Caco-2 (cell line): ENCODE measurements around the gene TUBAL3. TPM values are rescaled to one million over a fixed set of nuclear protein-coding genes. Genes with fewer than 3 reads are reported as not detected.
A peak's percentile ranks its signal among the peaks of the same experiment; 100 is the strongest.

Experiments used
- BruUV-seq: library from RNA; stranded (reverse); fragments of 400-500 nt; replicated peaks from 2 replicates; lab custom pipeline; 2021; lab: Mats Ljungman, UMichigan
- CTCF ChIA-PET: fragments of 300-600 bp; sonication (Branson Sonifier 250); formaldehyde crosslinking; loops from one replicate; lab custom pipeline; 2022; ENCODE audit warnings: antibody characterized with exemption; lab: Charles Lee
- POLR2A ChIA-PET: fragments of 300-600 bp; sonication (Branson Sonifier 250); formaldehyde crosslinking; loops from one replicate; lab custom pipeline; 2022; ENCODE audit warnings: antibody characterized with exemption; lab: Charles Lee
- DNase-seq, 2 experiments: peaks; one replicate each; pipeline versions ENCODE4 v3.0.0 to v3.0.0-alpha.2; 2020 to 2022
- H3K27me3 ChIP-seq: replicated peaks from 2 replicates; pipeline ENCODE4 v1.6.0; 2011; ENCODE audit warnings: low read length; ENCODE audit not compliant: control insufficient read depth, insufficient read depth
- H3K36me3 ChIP-seq: 2 replicates; pipeline ENCODE4 v1.5.1; 2011; ENCODE audit warnings: low read length; ENCODE audit not compliant: control insufficient read depth, insufficient read depth
- H3K4me1 ChIP-seq: fragments of 250-450 bp; sonication (Bioruptor Pico); 2 replicates; pipeline ENCODE4 v1.5.1; 2020; ENCODE audit warnings: mild to moderate bottlenecking
- H3K4me3 ChIP-seq: 2 replicates; pipeline ENCODE4 v1.5.1; 2011; ENCODE audit warnings: low read depth, mild to moderate bottlenecking, control low read depth, low read length
- H3K9me3 ChIP-seq: fragments of 250-450 bp; sonication (Bioruptor Pico); 2 replicates; pipeline ENCODE4 v1.5.1; 2020; ENCODE audit warnings: mild to moderate bottlenecking, moderate library complexity
- H3K27ac Mint-ChIP-seq: one replicate; pipeline ENCODE4 v1.8.0; 2022; ENCODE audit warnings: mixed read lengths; ENCODE audit not compliant: unreplicated experiment
- H3K27me3 Mint-ChIP-seq: one replicate; pipeline ENCODE4 v1.8.0; 2022; ENCODE audit warnings: mixed read lengths; ENCODE audit not compliant: insufficient read depth, unreplicated experiment
- H3K36me3 Mint-ChIP-seq: one replicate; pipeline ENCODE4 v1.8.0; 2022; ENCODE audit warnings: mild to moderate bottlenecking, mixed read lengths; ENCODE audit not compliant: insufficient read depth, unreplicated experiment
- H3K4me1 Mint-ChIP-seq: one replicate; pipeline ENCODE4 v1.8.0; 2022; ENCODE audit warnings: low read depth, mixed read lengths; ENCODE audit not compliant: unreplicated experiment
- H3K4me3 Mint-ChIP-seq: one replicate; pipeline ENCODE4 v1.8.0; 2022; ENCODE audit warnings: mild to moderate bottlenecking, moderate library complexity, mixed read lengths; ENCODE audit not compliant: unreplicated experiment
- H3K9me3 Mint-ChIP-seq: one replicate; pipeline ENCODE4 v1.8.0; 2022; ENCODE audit warnings: mixed read lengths; ENCODE audit not compliant: unreplicated experiment
- CTCF ChIP-seq, 2 experiments: fragments of 200-600 bp in 1 of 2; IDR thresholded peaks; 1 replicate in 1 of 2; 2 replicates in 1 of 2; pipeline versions ENCODE4 v1.5.1 to v1.8.0; 2011 to 2022; ENCODE audit warnings: antibody characterized with exemption in 1 of 2, control low read depth in 1 of 2, inconsistent platforms in 1 of 2, low read depth in 1 of 2, low read length in 1 of 2, mild to moderate bottlenecking in 1 of 2, moderate library complexity in 1 of 2; ENCODE audit not compliant: insufficient read depth in 1 of 2, severe bottlenecking in 1 of 2, unreplicated experiment in 1 of 2
- intact Hi-C: fragments of 100-400 bp; cut with micrococcal nuclease; formaldehyde crosslinking; loops from one replicate; pipeline ENCODE4 v1.10.0; 2022; ENCODE audit not compliant: unreplicated experiment
- total RNA-seq: library from RNA; stranded (reverse); gene quantifications from 2 replicates; pipeline ENCODE4 v1.2.3, GENCODE V29; 2022

The TUBAL3 gene
- total RNA-seq, 1 experiment from 2014 or later: 0.39 TPM

GRCh38 chr10:5448333-5449001, 43.8 kb upstream of the TUBAL3 start:
- ChIA-PET POLR2A (no interaction called here), CTCF (interaction anchor here (0.6 to 2.8 kb wide), 5 partner anchors 18 to 633 kb away, joined by 3 to 28 read pairs (median 4); no protein-coding TSS in a partner anchor)
- no peaks in the 10 kb centered on the region for H3K9me3 Mint-ChIP-seq
- H3K4me1 Mint-ChIP-seq: peaks cover 24% of the 10 kb centered on the region
- peak overlapping the region; percentile 30 for H3K27ac Mint-ChIP-seq
- Histone ChIP-seq H3K27me3 (no peaks in the 10 kb centered on the region), H3K36me3 (0 out of 2 replicates have a peak, but pooled peaks cover 5% of the 10 kb centered on the region), H3K4me3 (peak overlapping the region; percentile 96), H3K4me1 (peaks cover 27% of the 10 kb centered on the region), H3K9me3 (no peaks in the 10 kb centered on the region)
- H3K4me3 Mint-ChIP-seq: peak overlapping the region; percentile 91
- no peak for TF ChIP-seq CTCF (IDR thresholded peaks at IDR 0.05; ENCODE audit: insufficient read depth in 1 of 2, low read depth in 1 of 2, low read length in 1 of 2, severe bottlenecking in 1 of 2, unreplicated experiment in 1 of 2)
- peaks cover 38% of the 10 kb centered on the region for H3K36me3 Mint-ChIP-seq
- no peaks in the 10 kb centered on the region for H3K27me3 Mint-ChIP-seq
- intact Hi-C loops: loop anchor here (2.0 to 10.0 kb wide), 2 partner anchors 54 to 306 kb away; no protein-coding TSS in a partner anchor
- no TSS peak for BruUV-seq
- DNase-seq: no peak

GRCh38 chr10:5447611-5448071, 43.0 kb upstream of the TUBAL3 start:
- no peak for TF ChIP-seq CTCF (IDR thresholded peaks at IDR 0.05; ENCODE audit: insufficient read depth in 1 of 2, low read depth in 1 of 2, low read length in 1 of 2, severe bottlenecking in 1 of 2, unreplicated experiment in 1 of 2)
- intact Hi-C loops: loop anchor here (2.0 to 10.0 kb wide), 4 partner anchors 55 to 307 kb away; partner anchors contain the start of gene TASOR2
- H3K4me3 Mint-ChIP-seq: peak overlapping the region; percentile 91
- BruUV-seq: no TSS peak
- ChIA-PET CTCF (interaction anchor here (0.9 to 2.8 kb wide), 4 partner anchors 19 to 633 kb away, joined by 3 to 28 read pairs (median 8); no protein-coding TSS in a partner anchor), POLR2A (no interaction called here)
- H3K27me3 Mint-ChIP-seq: no peaks in the 10 kb centered on the region
- H3K36me3 ChIP-seq: 0 out of 2 replicates have a peak, but pooled peaks cover 3% of the 10 kb centered on the region
- H3K9me3 Mint-ChIP-seq: no peaks in the 10 kb centered on the region
- H3K4me1 Mint-ChIP-seq: peaks cover 24% of the 10 kb centered on the region
- peaks cover 27% of the 10 kb centered on the region for H3K4me1 ChIP-seq
- no peaks in the 10 kb centered on the region for H3K9me3 ChIP-seq
- H3K4me3 ChIP-seq: peak overlapping the region; percentile 96
- H3K36me3 Mint-ChIP-seq: peaks cover 30% of the 10 kb centered on the region
- no peaks in the 10 kb centered on the region for H3K27me3 ChIP-seq
- peak overlapping the region; percentile 82 for H3K27ac Mint-ChIP-seq
- no peak for DNase-seq

DNA sequence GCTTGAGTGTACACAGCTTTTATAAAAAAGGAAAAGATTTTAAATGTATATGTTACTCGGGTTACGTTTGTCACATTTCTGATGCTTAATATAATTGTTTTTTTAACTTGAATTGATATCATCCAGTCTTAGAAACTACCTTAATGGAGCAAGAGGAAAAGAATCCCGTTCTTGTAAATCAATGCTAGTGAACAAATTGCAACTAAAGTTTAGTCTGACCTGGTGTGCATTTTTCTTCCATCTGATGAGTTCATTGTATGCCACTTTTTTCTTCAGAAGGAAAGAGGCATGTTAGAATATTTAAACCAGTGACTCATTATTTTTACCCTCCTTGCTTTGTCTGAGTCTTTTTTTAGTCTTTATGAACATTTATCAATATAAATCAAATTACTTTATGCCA, 42.4 kb upstream of the TUBAL3 start:
- Mint-ChIP-seq H3K4me3 (peak overlapping the region; percentile 91), H3K9me3 (no peaks in the 10 kb centered on the region), H3K27me3 (no peaks in the 10 kb centered on the region), H3K4me1 (peaks cover 19% of the 10 kb centered on the region), H3K27ac (peak overlapping the region; percentile 82), H3K36me3 (peaks cover 24% of the 10 kb centered on the region)
- DNase-seq: no peak
- Histone ChIP-seq H3K4me3 (peak overlapping the region; percentile 96), H3K9me3 (no peaks in the 10 kb centered on the region), H3K27me3 (no peaks in the 10 kb centered on the region), H3K36me3 (no peaks in the 10 kb centered on the region), H3K4me1 (peaks cover 27% of the 10 kb centered on the region)
- POLR2A ChIA-PET: interaction anchor here (0.6 to 1.5 kb wide), 13 partner anchors 34 to 249 kb away, joined by 3 to 14 read pairs (median 6); partner anchors contain the start of gene NET1
- CTCF ChIA-PET: interaction anchor here (0.9 to 2.8 kb wide), 5 partner anchors 20 to 632 kb away, joined by 3 to 28 read pairs (median 11); no protein-coding TSS in a partner anchor
- BruUV-seq: no TSS peak
- intact Hi-C loops: loop anchor here (2.0 to 10.0 kb wide), 3 partner anchors 120 to 308 kb away; partner anchors contain the start of gene TASOR2
- no peak for TF ChIP-seq CTCF (IDR thresholded peaks at IDR 0.05; ENCODE audit: insufficient read depth in 1 of 2, low read depth in 1 of 2, low read length in 1 of 2, severe bottlenecking in 1 of 2, unreplicated experiment in 1 of 2)
